Rectal smooth muscle tissue (tissue), 1 donor: Measurements from ENCODE around the gene LAMA5.

ENCODE experiments used
- H3K27ac ChIP-seq: one replicate; pipeline ENCODE4 v1.7.0; 2013; ENCODE audit warnings: low read depth, low read length, inconsistent platforms
- H3K27me3 ChIP-seq: one replicate; pipeline ENCODE4 v1.7.0; 2013; ENCODE audit warnings: low read length; ENCODE audit not compliant: control insufficient read depth, insufficient read depth
- H3K36me3 ChIP-seq: one replicate; pipeline ENCODE4 v1.7.0; 2013; ENCODE audit warnings: low read length; ENCODE audit not compliant: control insufficient read depth, insufficient read depth
- H3K4me1 ChIP-seq: one replicate; pipeline ENCODE4 v1.7.0; 2013; ENCODE audit warnings: low read length; ENCODE audit not compliant: control insufficient read depth, insufficient read depth
- H3K4me3 ChIP-seq: one replicate; pipeline ENCODE4 v1.7.0; 2013; ENCODE audit warnings: low read length
- H3K9ac ChIP-seq: one replicate; pipeline ENCODE4 v1.7.0; 2013; ENCODE audit warnings: low read length

The LAMA5 gene, protein sequence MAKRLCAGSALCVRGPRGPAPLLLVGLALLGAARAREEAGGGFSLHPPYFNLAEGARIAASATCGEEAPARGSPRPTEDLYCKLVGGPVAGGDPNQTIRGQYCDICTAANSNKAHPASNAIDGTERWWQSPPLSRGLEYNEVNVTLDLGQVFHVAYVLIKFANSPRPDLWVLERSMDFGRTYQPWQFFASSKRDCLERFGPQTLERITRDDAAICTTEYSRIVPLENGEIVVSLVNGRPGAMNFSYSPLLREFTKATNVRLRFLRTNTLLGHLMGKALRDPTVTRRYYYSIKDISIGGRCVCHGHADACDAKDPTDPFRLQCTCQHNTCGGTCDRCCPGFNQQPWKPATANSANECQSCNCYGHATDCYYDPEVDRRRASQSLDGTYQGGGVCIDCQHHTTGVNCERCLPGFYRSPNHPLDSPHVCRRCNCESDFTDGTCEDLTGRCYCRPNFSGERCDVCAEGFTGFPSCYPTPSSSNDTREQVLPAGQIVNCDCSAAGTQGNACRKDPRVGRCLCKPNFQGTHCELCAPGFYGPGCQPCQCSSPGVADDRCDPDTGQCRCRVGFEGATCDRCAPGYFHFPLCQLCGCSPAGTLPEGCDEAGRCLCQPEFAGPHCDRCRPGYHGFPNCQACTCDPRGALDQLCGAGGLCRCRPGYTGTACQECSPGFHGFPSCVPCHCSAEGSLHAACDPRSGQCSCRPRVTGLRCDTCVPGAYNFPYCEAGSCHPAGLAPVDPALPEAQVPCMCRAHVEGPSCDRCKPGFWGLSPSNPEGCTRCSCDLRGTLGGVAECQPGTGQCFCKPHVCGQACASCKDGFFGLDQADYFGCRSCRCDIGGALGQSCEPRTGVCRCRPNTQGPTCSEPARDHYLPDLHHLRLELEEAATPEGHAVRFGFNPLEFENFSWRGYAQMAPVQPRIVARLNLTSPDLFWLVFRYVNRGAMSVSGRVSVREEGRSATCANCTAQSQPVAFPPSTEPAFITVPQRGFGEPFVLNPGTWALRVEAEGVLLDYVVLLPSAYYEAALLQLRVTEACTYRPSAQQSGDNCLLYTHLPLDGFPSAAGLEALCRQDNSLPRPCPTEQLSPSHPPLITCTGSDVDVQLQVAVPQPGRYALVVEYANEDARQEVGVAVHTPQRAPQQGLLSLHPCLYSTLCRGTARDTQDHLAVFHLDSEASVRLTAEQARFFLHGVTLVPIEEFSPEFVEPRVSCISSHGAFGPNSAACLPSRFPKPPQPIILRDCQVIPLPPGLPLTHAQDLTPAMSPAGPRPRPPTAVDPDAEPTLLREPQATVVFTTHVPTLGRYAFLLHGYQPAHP (N-terminal part only)

DNA sequence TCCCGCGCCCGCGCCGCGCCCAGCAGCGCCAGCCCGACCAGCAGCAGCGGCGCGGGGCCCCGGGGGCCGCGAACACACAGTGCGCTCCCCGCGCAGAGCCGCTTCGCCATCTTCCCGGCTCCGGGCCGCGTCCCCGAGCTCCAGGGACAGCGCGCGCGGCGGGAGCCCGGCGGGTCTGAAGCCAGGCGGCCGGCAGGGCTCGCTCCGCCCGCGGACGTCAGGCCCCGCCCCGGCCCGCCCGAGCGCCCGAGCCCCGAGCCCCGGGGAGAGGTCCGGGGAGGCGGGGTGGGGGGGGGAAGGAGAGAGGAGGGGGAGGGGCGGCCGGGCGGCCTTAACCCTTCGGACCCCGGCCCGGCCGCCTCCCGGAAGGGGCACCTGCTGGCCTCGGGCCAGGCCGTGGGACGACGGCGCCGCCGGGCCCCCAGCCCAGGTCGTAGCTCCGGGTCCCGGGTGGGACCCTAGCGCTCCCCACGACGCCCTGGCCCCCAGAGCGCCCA, at the start of gene LAMA5:
LAMA5 (minus strand) TSS at position 177 of the 497 bp plus-strand sequence; CDS start at position 110, 67 bp downstream.
- Histone ChIP-seq H3K36me3 (peaks cover under 1% of the 10 kb centered on the region), H3K27me3 (peaks cover 7% of the 10 kb centered on the region), H3K4me1 (peaks cover 71% of the 10 kb centered on the region), H3K4me3 (peak within 1 kb of the TSS; percentile 73), H3K9ac (peak within 1 kb of the TSS; percentile 21), H3K27ac (peak within 1 kb of the TSS; percentile 96)

DNA sequence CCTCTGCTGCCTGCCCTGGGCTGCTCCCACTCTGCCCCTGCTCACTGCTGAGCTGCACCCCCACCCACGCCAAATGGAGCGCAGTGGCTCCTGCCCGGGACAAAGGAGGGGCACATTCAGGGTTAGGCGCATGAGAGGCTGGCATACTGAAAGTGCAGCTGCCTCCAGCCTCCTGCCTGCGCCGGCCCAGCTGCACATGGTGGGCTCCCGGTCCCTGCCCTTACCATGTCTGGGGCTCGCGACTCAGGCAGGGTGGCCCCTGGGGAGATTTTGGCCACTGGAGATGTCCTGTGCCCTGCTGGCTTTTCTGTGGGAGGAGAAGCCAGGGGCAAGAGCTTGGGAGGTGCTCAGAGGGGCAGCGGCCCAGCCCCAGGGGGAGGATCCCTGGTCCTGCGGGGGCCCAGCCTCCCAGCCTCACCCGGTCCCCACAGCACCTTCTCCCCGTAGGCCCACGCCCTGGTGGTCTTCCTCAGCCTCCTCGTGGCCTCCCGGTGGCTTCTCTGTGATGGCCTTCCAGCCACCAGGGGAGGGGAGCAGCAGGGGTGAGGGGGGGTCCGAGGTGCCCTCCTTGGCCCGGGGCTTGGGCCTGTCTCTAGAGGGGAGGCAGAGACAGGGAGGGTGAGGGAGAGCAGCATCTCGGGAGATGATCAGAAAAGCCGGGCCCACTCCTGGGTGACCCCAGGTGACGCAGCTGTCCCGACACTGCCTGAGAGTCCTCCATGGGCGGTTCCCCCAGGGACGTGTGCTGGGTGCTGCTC, 48.4 kb upstream of the LAMA5 start:
- Histone ChIP-seq H3K27me3 (no peaks in the 10 kb centered on the region), H3K36me3 (no peaks in the 10 kb centered on the region), H3K27ac (no peak overlapping the region), H3K9ac (no peak overlapping the region), H3K4me3 (no peak overlapping the region), H3K4me1 (peaks cover 1% of the 10 kb centered on the region)

DNA sequence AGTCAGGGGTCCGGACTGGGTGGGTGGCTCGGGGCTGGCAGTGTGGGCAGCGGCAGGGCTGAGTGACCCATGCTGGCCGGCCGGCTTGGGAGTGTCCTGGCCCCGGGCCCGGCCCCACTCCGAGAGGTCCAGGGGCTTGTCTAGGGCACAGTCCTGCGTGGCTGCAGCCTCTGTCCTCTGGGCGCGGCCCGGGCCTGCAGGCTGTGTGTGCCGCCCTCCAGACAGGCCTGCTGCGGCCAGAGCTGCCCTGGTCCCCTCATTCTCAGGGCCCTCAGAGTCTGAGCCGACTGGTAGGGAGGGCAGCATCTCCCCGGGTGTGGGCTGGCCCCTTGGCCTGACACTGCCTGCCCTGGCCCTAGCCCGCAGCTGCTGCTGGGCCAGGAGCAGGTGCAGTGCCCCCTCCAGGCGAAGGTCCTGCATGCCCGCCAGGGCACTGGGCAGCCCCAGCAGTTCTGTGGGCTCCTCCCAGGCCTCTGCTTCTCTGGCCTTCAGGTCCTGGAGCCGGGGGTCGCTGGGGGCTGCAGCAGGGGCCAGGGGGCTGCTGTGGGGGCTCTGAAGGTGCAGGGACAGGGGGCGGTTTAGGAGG, 46.9 kb upstream of the LAMA5 start:
- Histone ChIP-seq H3K9ac (no peak overlapping the region), H3K36me3 (no peaks in the 10 kb centered on the region), H3K4me3 (no peak overlapping the region), H3K27ac (no peak overlapping the region), H3K27me3 (no peaks in the 10 kb centered on the region), H3K4me1 (peaks cover 3% of the 10 kb centered on the region)

DNA sequence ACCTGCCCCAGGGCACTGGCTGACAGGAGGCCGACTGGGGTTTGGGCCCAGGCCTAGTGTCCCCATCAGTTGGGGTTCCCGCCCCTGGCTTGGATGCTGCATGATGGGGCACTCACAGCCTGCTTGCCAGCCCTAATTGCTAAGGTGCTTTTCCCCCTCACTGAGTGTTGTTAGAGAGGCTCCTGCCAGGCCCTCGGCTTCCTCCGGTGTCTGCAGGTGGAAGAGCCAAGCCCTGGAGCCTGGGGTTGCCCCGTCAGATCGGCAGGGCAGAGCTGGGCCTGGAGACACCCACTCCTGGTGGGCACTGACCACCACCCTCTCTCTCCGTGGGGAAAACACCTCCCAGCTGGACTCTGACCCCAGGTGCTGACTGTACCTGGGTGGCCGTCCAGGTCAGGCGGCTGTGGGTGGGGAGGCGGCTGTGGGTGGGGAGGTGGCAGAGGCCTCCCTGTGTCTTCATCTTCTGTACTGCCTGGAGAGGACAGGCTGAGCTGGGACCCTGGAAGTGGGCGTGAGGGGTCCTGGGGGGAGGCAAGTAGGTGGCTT, 46.0 kb upstream of the LAMA5 start:
- H3K4me1 ChIP-seq, result peaks cover 3% of the 10 kb centered on the region
- peak overlapping the region; percentile 29 for H3K4me3 ChIP-seq
- no peak overlapping the region for H3K27ac ChIP-seq
- no peaks in the 10 kb centered on the region for H3K36me3 ChIP-seq
- no peaks in the 10 kb centered on the region for H3K27me3 ChIP-seq
- no peak overlapping the region for H3K9ac ChIP-seq

DNA sequence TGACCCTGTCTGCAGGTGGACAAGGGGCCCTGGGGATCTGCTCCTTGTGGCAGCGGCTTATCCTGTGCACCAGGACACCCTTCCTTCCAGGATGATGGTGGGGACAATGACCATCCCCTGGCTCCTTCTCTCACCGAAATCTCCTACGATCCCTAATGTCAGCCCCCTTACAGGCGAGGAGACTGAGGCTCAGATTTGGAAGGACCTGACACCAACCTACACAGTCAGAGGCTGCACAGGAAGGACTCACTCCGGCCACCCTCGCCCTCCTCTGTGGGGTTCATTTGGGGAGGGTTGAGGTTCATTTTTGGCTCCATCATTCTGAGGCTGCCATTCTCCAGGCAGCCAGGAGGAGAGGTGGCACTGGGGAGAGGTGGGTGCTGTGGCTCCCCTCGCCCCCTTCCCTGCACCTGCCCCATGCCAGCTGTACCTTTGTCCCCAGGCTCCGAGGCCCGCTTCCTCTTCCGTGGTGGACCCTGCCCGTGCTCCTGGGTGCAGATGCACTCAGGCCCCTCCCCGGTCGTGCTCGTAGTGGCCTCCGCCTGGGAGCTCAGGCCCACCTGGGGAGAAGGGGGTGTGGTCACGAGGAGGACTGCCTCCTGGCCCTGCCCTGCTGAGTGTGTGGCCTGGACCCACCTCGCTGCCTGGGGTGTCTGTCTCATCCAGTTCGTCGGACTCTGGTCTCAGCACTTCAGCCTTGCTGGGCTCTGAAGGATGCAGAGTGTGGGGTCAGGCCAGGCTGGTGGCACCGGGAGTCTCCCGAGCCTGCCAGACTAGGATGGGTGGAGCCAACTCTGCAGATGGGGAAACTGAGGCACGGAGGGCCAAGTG, 45.3 kb upstream of the LAMA5 start:
- Histone ChIP-seq H3K4me1 (peaks cover 5% of the 10 kb centered on the region), H3K9ac (no peak overlapping the region), H3K27ac (no peak overlapping the region), H3K4me3 (peak overlapping the region; percentile 29), H3K36me3 (no peaks in the 10 kb centered on the region), H3K27me3 (no peaks in the 10 kb centered on the region)

DNA sequence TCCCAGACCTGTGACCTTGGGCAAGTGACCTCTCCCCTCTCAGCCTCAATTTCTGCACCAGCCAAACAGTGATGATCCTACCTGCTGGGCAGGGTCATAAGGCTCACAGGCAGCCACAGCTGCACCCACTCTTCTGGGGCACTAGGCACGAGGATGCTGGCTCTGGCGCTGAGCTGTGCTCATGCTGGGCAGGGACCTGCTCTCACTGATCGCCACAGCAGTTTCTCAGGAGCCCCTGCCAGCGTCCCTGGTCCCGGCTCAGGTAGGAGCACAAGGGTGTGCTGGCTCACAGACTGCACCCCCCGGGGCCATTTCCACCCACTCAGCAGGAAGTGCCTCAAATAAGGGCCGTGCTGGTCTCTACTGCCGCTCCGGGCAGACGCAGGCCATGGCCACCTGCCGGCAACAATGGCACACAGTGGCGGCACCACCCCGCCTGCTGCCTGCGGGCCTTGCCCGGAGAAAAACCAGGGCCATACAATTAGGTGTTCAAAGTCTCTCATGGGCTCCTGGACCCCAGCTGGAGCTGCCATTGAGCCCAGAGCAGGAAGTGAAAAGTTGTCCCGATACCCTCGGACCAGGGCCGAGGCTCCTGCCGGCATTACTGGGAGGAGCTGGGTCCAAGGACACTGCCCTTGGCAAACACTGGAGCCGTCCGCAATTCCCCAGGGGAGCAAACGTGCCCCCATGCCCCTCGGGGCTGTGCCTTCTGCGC, 44.5 kb upstream of the LAMA5 start:
- Histone ChIP-seq H3K27ac (no peak overlapping the region), H3K4me1 (peaks cover 6% of the 10 kb centered on the region), H3K4me3 (peak overlapping the region; percentile 0), H3K36me3 (no peaks in the 10 kb centered on the region), H3K9ac (no peak overlapping the region), H3K27me3 (no peaks in the 10 kb centered on the region)

DNA sequence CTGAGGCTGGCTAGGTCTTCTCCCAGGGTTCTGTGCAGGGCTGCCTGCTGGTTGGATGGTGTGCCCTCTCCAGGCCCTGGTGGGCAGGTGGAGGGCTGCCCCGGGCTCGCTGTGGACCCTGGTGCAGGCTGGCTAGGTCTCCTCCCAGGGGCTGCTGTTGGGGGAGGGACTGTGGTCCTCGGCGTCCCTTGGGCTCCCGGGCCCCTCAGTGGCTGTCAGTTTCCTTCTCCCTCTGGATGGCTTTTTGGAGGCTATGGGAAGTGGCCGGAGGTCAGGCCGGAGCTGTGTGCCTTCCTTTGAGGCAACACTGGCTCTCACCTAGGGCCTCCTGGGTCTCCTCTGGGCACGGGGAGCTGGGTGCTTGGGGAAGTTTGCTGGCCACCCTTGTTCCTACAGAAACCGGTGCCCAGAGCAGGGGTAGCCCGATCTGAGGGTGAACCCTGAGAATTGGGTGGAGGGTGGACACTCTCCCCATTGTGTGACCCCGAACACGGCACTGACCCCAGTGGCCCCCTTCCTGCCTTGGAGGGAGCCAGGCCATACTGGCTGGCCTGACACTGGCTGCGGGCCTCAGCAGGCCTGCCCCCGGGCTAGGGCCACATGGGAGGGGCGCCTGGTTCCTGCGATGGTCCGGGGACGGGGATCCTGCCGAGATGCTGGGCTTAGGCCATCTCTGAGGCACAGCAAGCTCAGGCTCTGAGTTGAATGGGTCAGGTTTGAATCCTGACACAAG, 43.8 kb upstream of the LAMA5 start:
- H3K4me3 ChIP-seq, result no peak overlapping the region
- H3K9ac ChIP-seq, result no peak overlapping the region
- H3K27me3 ChIP-seq, result no peaks in the 10 kb centered on the region
- H3K27ac ChIP-seq, result no peak overlapping the region
- no peaks in the 10 kb centered on the region for H3K36me3 ChIP-seq
- peaks cover 12% of the 10 kb centered on the region for H3K4me1 ChIP-seq

GRCh38 chr20:62409931-62410745, 43.0 kb upstream of the LAMA5 start:
- Histone ChIP-seq H3K4me3 (peak overlapping the region; percentile 43), H3K27ac (no peak overlapping the region), H3K4me1 (peaks cover 16% of the 10 kb centered on the region), H3K9ac (no peak overlapping the region), H3K36me3 (no peaks in the 10 kb centered on the region), H3K27me3 (no peaks in the 10 kb centered on the region)

- H3K36me3 ChIP-seq, result no peaks in the 10 kb centered on the region
- H3K4me3 ChIP-seq, result peak overlapping the region; percentile 5
- H3K27me3 ChIP-seq, result no peaks in the 10 kb centered on the region
- H3K4me1 ChIP-seq, result peaks cover 16% of the 10 kb centered on the region
- H3K9ac ChIP-seq, result no peak overlapping the region
- H3K27ac ChIP-seq, result no peak overlapping the region
Measured at GRCh38 chr20:62409086-62409853, 42.2 kb upstream of the LAMA5 start.
